Endodermal cell (in vitro differentiated cells): ENCODE results near the gene COL4A2. TPM values are rescaled to one million over a fixed set of nuclear protein-coding genes. Genes with fewer than 3 reads are reported as not detected.

Experiments
- DNase-seq: peaks from one replicate; pipeline ENCODE4 v3.0.0-alpha.2; 2017
- H3K27ac ChIP-seq: 2 replicates; pipeline ENCODE4 v1.5.1; 2013; ENCODE audit warnings: mild to moderate bottlenecking, low read depth, low read length, moderate library complexity
- H3K27me3 ChIP-seq: 2 replicates; pipeline ENCODE4 v1.6.1; 2013; ENCODE audit warnings: mild to moderate bottlenecking, low read length, moderate library complexity; ENCODE audit not compliant: insufficient read depth, control insufficient read depth, poor library complexity, severe bottlenecking
- H3K36me3 ChIP-seq: 2 replicates; pipeline ENCODE4 v1.7.0; 2013; ENCODE audit warnings: mild to moderate bottlenecking, low read length, moderate library complexity; ENCODE audit not compliant: control insufficient read depth, insufficient read depth
- H3K4me1 ChIP-seq: one replicate; pipeline ENCODE4 v1.7.0; 2013; ENCODE audit warnings: low read length; ENCODE audit not compliant: control insufficient read depth, insufficient read depth
- H3K4me3 ChIP-seq: 2 replicates; pipeline ENCODE4 v1.5.1; 2013; ENCODE audit warnings: mild to moderate bottlenecking, low read length, moderate library complexity
- H3K9ac ChIP-seq: 2 replicates; pipeline ENCODE4 v1.6.1; 2013; ENCODE audit warnings: mild to moderate bottlenecking, low read length, moderate library complexity; ENCODE audit not compliant: poor library complexity, severe bottlenecking; ENCODE audit errors: extremely low read depth
- H3K9me3 ChIP-seq: 2 replicates; pipeline ENCODE4 v1.6.1; 2013; ENCODE audit warnings: mild to moderate bottlenecking, low read length, moderate library complexity; ENCODE audit not compliant: control insufficient read depth
- H3K27ac Mint-ChIP-seq: 2 replicates; pipeline ENCODE4 v1.8.0; 2020; ENCODE audit warnings: mixed read lengths
- H3K27me3 Mint-ChIP-seq: 2 replicates; pipeline ENCODE4 v1.8.0; 2021; ENCODE audit warnings: mild to moderate bottlenecking, mixed read lengths; ENCODE audit not compliant: insufficient read depth
- H3K36me3 Mint-ChIP-seq: 2 replicates; pipeline ENCODE4 v1.8.0; 2020; ENCODE audit warnings: low read depth, mixed read lengths
- H3K4me1 Mint-ChIP-seq: 2 replicates; pipeline ENCODE4 v1.8.0; 2020; ENCODE audit warnings: mixed read lengths
- H3K4me3 Mint-ChIP-seq: 2 replicates; pipeline ENCODE4 v1.8.0; 2020; ENCODE audit warnings: mild to moderate bottlenecking, moderate library complexity, mixed read lengths
- H3K9me3 Mint-ChIP-seq: 2 replicates; pipeline ENCODE4 v1.8.0; 2020; ENCODE audit warnings: mild to moderate bottlenecking, mixed read lengths
- WGBS, 2 experiments: methylation state at CpG; one replicate each; pipeline versions ENCODE4 v1.1.5 to v1.1.7; 2013; ENCODE audit warnings: missing lambda C conversion rate in 2 of 2, mixed read lengths in 1 of 2; ENCODE audit not compliant: insufficient coverage in 1 of 2, insufficient read length in 1 of 2; 5-methylcytosine and 5-hydroxymethylcytosine counted together
- total RNA-seq, 2 donors: library from RNA; stranded (reverse); fragmentation: NEBNext Ultra II Directional in 1 of 2; extraction: Animal tissue kit (Norgen Biotek cat#: 25700) in 1 of 2; gene quantifications; 2 replicates in 1 of 2; 3 replicates in 1 of 2; pipeline ENCODE4 v1.2.1, GENCODE V29; 2021
- TF ChIP-seq, protein P1 (sequence below): fragments of 200-600 bp; sonication (generic); conservative IDR thresholded peaks from 2 replicates; pipeline ENCODE4 v1.5.0; 2021; ENCODE audit warnings: antibody characterized with exemption, mild to moderate bottlenecking

Gene COL4A2
- total RNA-seq, 2 donors from 2014 or later = 388 to 398 TPM

DNA sequence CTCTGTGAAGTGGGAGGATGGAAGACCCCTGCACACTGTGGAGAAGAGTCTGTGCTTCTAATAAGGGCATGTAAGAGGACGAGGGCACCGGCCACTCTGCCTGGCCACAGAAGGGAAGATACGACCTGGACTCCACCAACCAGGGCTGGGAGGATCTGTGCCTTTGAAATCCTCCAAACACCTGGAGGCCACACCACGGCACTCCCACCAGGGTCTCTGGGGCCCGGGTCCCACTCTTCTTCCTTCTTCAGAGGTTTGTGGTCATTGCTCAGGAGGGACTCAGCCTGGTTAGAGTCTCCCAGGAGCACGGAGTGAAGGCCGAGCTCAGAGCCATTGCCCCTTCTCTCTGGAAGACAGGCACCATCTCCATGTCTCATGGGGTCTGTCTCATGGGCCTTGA is 212.4 kb downstream of the COL4A2 start:
- TF ChIP-seq, protein P1, sequence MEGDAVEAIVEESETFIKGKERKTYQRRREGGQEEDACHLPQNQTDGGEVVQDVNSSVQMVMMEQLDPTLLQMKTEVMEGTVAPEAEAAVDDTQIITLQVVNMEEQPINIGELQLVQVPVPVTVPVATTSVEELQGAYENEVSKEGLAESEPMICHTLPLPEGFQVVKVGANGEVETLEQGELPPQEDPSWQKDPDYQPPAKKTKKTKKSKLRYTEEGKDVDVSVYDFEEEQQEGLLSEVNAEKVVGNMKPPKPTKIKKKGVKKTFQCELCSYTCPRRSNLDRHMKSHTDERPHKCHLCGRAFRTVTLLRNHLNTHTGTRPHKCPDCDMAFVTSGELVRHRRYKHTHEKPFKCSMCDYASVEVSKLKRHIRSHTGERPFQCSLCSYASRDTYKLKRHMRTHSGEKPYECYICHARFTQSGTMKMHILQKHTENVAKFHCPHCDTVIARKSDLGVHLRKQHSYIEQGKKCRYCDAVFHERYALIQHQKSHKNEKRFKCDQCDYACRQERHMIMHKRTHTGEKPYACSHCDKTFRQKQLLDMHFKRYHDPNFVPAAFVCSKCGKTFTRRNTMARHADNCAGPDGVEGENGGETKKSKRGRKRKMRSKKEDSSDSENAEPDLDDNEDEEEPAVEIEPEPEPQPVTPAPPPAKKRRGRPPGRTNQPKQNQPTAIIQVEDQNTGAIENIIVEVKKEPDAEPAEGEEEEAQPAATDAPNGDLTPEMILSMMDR = no peak
- no peak for DNase-seq
- H3K27me3 ChIP-seq = no peaks in the 10 kb centered on the region
- H3K36me3 ChIP-seq = peaks cover 18% of the 10 kb centered on the region
- H3K9ac ChIP-seq = no peak overlapping the region
- no peaks in the 10 kb centered on the region for H3K9me3 ChIP-seq
- no peaks in the 10 kb centered on the region for H3K4me1 ChIP-seq
- Mint-ChIP-seq H3K9me3 (no peaks in the 10 kb centered on the region), H3K36me3 (peaks cover 25% of the 10 kb centered on the region), H3K4me1 (no peaks in the 10 kb centered on the region), H3K27me3 (no peaks in the 10 kb centered on the region), H3K4me3 (no peak overlapping the region), H3K27ac (peak overlapping the region; percentile 37)
- WGBS, 2 experiments = 89 to 100% methylated on average over 5 to 7 of the region's 7 CpGs
- H3K27ac ChIP-seq = no peak overlapping the region
- H3K4me3 ChIP-seq = no peak overlapping the region

DNA sequence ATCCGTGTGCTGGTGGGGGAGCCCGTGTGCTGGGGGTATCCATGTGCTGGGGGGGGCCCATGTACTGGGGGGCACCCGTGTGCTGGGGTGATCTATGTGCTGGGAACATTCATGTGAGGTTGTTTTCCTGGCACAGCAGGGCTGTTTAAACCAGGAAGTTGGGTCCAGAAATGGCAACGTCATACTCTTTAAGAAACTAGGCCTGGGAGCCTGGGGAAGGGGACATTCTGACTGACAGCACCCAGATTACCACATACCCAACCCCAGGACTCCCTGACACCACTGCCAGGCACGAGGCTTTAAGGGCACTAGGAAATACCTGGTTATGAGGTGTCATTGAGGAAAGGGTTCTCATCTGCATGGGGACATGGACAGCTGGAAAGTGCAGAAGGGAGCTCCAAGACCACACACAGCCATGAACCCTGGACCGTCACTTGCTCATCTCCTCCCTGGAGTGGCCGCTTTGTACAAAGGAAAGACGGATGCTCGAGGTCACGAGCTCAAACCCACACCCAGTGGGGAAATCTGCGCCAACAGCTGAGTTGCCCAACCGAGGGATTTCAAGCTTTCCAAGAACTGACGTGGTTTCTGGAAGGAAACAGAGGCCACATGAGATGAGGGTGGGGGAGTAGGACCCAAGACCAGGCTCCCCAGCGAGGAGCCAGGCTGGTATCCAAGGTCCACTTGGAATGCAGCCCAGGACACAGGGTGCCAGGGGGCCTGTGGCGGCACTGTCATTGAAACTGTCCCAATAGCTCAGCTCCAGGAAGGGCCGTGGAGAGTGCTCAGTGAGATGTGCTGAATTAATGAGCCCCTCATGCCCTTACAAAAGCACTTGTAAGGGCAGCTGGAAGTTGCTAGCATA is 213.6 kb downstream of the COL4A2 start:
- WGBS, 2 experiments = 93 to 96% methylated on average over 12 to 16 of the region's 16 CpGs

GRCh38 chr13:110521296-110521680 is 214.2 kb downstream of the COL4A2 start:
- no peaks in the 10 kb centered on the region for H3K9me3 ChIP-seq
- 87 to 96% methylated on average over 6 to 10 of the region's 10 CpGs for WGBS, 2 experiments
- no peak overlapping the region for H3K9ac ChIP-seq
- Mint-ChIP-seq H3K27ac (no peak overlapping the region), H3K27me3 (no peaks in the 10 kb centered on the region), H3K4me3 (no peak overlapping the region), H3K4me1 (peaks cover 8% of the 10 kb centered on the region), H3K9me3 (no peaks in the 10 kb centered on the region), H3K36me3 (peaks cover 21% of the 10 kb centered on the region)
- H3K4me3 ChIP-seq = no peak overlapping the region
- H3K27me3 ChIP-seq = no peaks in the 10 kb centered on the region
- TF ChIP-seq, protein P1 = no peak
- H3K27ac ChIP-seq = no peak overlapping the region
- DNase-seq = no peak
- H3K4me1 ChIP-seq = no peaks in the 10 kb centered on the region
- H3K36me3 ChIP-seq = peaks cover 9% of the 10 kb centered on the region

More for the DNA sequence above, 213.6 kb downstream of the COL4A2 start:
- Histone ChIP-seq H3K9ac (no peak overlapping the region), H3K27me3 (no peaks in the 10 kb centered on the region), H3K9me3 (no peaks in the 10 kb centered on the region), H3K4me3 (no peak overlapping the region), H3K4me1 (no peaks in the 10 kb centered on the region), H3K27ac (no peak overlapping the region), H3K36me3 (peaks cover 9% of the 10 kb centered on the region)
- Mint-ChIP-seq H3K27ac (no peak overlapping the region), H3K36me3 (peaks cover 21% of the 10 kb centered on the region), H3K27me3 (no peaks in the 10 kb centered on the region), H3K4me3 (no peak overlapping the region), H3K4me1 (peaks cover 5% of the 10 kb centered on the region), H3K9me3 (no peaks in the 10 kb centered on the region)
- no peak for DNase-seq
- TF ChIP-seq, protein P1 = no peak
